Stimulated activated CD4-positive, alpha-beta T cell treated with anti-CD3 and anti-CD28 coated beads, Interleukin-15, amount 100 ng/mL, for 24 hours (primary cell): ENCODE results near the gene ADGRV1.

Experiments used
- DNase-seq: peaks from one replicate; pipeline ENCODE4 v3.0.0-alpha.2; 2020

ADGRV1 gene

DNA sequence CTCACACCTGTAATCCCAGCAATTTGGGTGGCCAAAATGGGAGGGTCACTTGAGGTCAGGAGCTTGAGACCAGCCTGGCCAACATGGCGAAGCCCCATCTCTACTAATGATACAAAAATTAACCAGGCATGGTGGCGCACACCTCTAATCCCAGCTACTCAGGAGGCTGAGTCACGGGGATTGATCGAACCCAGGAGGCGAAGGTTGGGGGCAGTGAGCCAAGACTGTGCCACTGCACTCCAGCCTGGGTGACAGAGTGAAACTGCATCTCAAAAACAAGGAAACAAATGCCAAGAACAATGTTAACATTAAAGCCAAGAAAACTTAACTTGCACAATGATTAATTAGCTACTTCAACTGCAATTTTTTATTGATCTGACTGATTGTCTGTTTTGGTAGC is 621.9 kb downstream of the ADGRV1 start:
- no peak for DNase-seq

DNA sequence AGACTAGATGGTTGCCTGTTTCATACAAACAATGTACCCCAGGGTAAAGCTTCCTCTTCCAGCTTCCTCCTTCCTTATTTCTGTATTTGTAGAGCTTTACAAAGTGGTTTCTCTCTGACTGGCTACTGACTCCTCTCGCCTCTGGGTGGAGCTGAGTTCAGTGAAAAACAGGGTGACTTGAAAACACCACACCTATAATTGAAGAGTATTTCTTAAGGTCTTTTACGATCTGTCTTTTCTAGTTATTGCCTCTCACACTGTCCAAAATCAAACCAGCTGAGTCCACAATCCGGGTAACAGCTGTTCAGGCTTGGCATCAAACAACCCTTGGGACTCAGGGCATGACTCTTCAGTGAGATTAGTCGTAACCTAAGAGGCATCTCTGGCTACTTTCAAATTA is 624.2 kb downstream of the ADGRV1 start:
- no peak for DNase-seq

- DNase-seq: no peak
Observed at GRCh38 chr5:91183743-91184142, 625.1 kb downstream of the ADGRV1 start.

GRCh38 chr5:91186101-91186500 is 627.5 kb downstream of the ADGRV1 start:
- no peak for DNase-seq

DNA sequence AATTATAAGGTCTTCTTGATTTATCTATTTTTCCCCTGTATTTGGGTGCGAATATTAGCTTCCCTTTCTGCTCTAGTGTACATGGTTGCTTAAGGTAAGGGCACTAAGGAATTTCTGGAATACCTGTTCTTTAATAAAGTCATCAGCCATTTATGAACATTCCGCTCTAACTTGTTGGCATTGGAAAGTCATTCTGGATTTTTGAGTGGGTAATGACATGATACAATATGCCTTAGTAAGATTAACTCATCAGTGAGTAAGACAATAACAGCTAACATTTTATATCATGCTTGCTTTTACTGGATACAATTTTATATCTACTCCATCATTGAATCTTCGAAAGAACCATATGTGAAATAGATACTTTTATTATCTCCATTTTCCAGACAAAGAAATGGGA is 628.4 kb downstream of the ADGRV1 start:
- DNase-seq: no peak

GRCh38 chr5:91188755-91189154 is 630.2 kb downstream of the ADGRV1 start:
- no peak for DNase-seq

- no peak for DNase-seq
Observed at GRCh38 chr5:91189480-91190313, 631.1 kb downstream of the ADGRV1 start.

- DNase-seq: no peak
Observed at GRCh38 chr5:91190314-91190690, 631.7 kb downstream of the ADGRV1 start.

- no peak for DNase-seq
Observed at GRCh38 chr5:91194824-91195381, 636.3 kb downstream of the ADGRV1 start.

DNA sequence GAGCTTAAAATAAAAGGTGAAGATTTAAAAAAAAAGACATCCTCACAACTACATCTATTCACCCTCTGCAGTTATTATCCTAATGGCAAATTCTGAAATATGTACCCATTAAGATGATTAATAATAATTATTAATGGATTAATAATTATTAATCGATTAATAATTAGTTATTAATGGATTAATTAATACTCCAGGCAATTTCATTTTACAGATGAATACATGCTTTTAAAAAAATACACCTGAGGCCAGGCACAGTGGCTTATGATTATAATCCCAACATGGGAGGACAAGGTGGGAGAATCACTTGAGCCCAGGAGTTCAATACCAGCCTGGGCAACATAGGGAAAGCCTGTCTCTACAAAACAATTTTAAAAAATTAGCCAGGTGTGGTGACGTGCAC is 642.1 kb downstream of the ADGRV1 start:
- DNase-seq: no peak

- no peak for DNase-seq
Observed at GRCh38 chr5:91206103-91206502, 647.5 kb downstream of the ADGRV1 start.

DNA sequence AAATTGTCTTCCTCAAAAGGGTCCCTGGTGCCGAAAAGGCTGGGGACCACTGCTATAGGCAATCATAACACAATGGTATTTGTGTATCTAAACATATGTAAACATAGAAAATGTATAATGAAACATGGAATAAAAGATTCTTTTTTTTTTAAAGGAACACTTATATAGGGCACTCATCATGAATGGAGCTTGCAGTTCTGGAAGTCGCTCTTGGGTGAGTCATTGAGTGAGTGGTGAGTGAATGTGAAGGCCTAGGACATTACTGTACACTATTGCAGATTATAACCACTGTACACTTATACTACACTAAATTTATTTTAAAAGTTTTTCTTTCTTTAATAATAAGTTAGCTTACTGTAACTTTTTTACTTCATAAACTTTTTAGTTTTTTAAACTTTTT is 648.1 kb downstream of the ADGRV1 start:
- DNase-seq: no peak

DNA sequence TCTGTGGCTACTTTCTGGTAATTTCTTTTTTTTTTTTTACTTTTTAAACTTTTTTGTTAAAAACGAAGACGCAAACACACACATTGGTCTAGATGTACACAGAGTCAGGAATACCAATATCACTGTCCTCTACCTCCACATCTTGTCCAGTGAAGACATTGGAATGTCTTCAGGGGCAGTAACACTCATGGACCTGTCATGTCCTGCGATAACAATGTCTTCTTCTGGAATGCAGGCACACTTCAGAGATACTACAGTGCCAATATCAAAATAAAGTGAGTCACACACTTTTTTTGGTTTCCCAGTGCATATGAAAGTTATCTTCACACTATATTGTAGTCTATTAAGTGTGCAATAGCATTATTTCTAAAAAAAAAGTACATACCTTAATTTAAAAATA is 648.7 kb downstream of the ADGRV1 start:
- no peak for DNase-seq

DNA sequence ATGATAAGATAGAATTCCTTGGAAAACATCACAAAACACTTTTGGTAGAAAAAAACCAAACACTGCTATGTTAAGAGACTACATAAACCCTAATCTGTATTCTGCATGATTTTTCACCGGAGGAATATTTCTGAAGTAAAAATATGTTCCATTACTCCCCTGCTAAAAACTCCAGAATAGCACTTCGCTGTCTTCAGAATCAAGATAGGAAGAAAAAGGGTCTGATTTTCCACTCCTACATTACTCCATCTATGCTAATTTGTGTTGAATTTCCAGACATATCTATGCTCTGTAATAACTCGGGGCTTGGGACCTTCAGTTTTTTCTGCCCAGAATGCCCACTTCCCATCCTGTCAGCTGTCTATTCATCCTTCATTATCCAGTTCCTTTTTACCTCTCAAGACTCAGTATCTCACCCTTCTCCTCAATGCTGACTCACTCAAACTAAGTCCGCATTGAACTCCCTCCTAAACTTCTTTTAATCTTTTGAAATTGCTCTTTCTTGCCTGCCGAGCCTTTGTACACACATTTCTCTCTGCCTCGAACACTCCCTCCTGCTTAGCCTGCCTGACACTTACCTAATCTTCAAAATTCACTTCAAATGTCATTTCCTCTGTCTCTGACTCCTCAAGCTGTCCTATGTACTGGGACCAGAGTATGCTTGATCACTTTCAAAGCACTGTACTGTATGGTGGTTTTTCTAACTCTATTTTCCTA is 653.6 kb downstream of the ADGRV1 start:
- no peak for DNase-seq

GRCh38 chr5:91212714-91213092 is 654.1 kb downstream of the ADGRV1 start:
- DNase-seq: no peak
